ENCODE data around the gene C11orf21. TPM values are rescaled to one million over a fixed set of nuclear protein-coding genes. Genes with fewer than 3 reads are reported as not detected.

The C11orf21 gene
- total RNA-seq, 2 experiments from 2014 or later, result 66.0 to 68.3 TPM

- Mint-ChIP-seq H3K4me3 (no peak overlapping the region), H3K27ac (no peak overlapping the region), H3K27me3 (peaks cover 15% of the 10 kb centered on the region), H3K9me3 (no peaks in the 10 kb centered on the region), H3K4me1 (no peaks in the 10 kb centered on the region), H3K36me3 (ENCODE audit: low read depth) (no peaks in the 10 kb centered on the region)
- POLR2A ChIA-PET, result no interaction called here
- no peak for DNase-seq
- CTCF ChIA-PET, result no interaction called here
Measured at GRCh38 chr11:2248762-2249161, 53.0 kb downstream of the C11orf21 start.

- Mint-ChIP-seq H3K4me1 (no peaks in the 10 kb centered on the region), H3K9me3 (no peaks in the 10 kb centered on the region), H3K36me3 (ENCODE audit: low read depth) (no peaks in the 10 kb centered on the region), H3K27me3 (peaks cover 15% of the 10 kb centered on the region), H3K27ac (no peak overlapping the region), H3K4me3 (no peak overlapping the region)
- no peak for DNase-seq
- CTCF ChIA-PET, result no interaction called here
- POLR2A ChIA-PET, result no interaction called here
Measured at GRCh38 chr11:2248242-2248641, 53.5 kb downstream of the C11orf21 start.

- H3K4me3 Mint-ChIP-seq, result no peak overlapping the region
- ChIA-PET POLR2A (no interaction called here), CTCF (no interaction called here)
- H3K36me3 Mint-ChIP-seq (ENCODE audit: low read depth), result no peaks in the 10 kb centered on the region
- no peak overlapping the region for H3K27ac Mint-ChIP-seq
- no peak for DNase-seq
- H3K4me1 Mint-ChIP-seq, result no peaks in the 10 kb centered on the region
- peaks cover 21% of the 10 kb centered on the region for H3K27me3 Mint-ChIP-seq
- H3K9me3 Mint-ChIP-seq, result peaks cover 2% of the 10 kb centered on the region
Measured at GRCh38 chr11:2247496-2247895, 54.2 kb downstream of the C11orf21 start.

Other genes starting within 250 kb of the C11orf21 start
- under 1 TPM; 0.70 to 0.76 TPM for gene IGF2, start 162.5 kb downstream of the C11orf21 start, total RNA-seq
- gene INS, start 140.7 kb downstream of the C11orf21 start, total RNA-seq, result not detected
- gene TH, start 130.1 kb downstream of the C11orf21 start, total RNA-seq, result not detected
- under 1 TPM; 0.35 to 0.68 TPM for gene ASCL2, start 31.3 kb downstream of the C11orf21 start, total RNA-seq
- gene TSPAN32, start 95 bp upstream of the C11orf21 start, total RNA-seq, result 10 to 100 TPM; 48.0 to 50.1 TPM
- 100 to 1,000 TPM; 192 TPM for gene CD81, start 75.4 kb upstream of the C11orf21 start, total RNA-seq
- 10 to 100 TPM; 46.4 to 46.5 TPM for gene TSSC4, start 98.8 kb upstream of the C11orf21 start, total RNA-seq
- not detected for gene TRPM5, start 142.6 kb upstream of the C11orf21 start, total RNA-seq
- 10 to 100 TPM; 14.8 to 15.0 TPM for gene KCNQ1, start 143.1 kb upstream of the C11orf21 start, total RNA-seq